HG03097 (cell line): ENCODE results near the gene DNAH14.
"Not testable (repeated sequence)": the region's sequence is repeated elsewhere in the genome, so short reads cannot be mapped to it uniquely, and the experiment has no call there.

Experiments used
- ATAC-seq: cut with Tn5 transposase; IDR thresholded peaks from one replicate; pipeline ENCODE4 v1.9.1; 2021; ENCODE audit not compliant: unreplicated experiment, low FRiP score

The DNAH14 gene

GRCh38 chr1:225332686-225333085 lies 403.2 kb downstream of the DNAH14 start:
- no peak for ATAC-seq

DNA sequence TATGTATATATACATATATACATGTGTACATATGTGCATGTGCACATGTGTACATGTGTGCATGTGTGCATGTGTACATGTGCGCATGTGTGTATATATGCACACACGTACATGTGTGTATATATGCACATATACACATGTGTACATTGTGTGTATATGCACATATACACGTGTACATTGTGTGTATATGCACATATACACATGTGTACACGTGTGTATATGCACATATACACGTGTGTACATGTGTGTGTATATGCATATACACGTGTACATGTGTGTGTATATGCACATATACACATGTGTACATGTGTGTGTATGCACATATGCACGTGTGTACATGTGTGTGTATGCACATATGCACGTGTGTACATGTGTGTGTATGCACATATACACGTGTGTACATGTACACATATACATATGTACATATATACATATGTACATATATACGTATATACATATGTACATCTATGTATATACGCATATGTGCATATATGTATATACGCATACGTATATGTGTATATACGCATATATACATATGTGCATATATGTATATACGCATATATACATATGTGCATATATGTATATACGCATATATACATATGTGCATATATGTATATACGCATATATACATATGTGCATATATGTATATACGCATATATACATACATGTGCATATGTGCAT lies 405.8 kb downstream of the DNAH14 start:
- not testable (repeated sequence) for ATAC-seq

DNA sequence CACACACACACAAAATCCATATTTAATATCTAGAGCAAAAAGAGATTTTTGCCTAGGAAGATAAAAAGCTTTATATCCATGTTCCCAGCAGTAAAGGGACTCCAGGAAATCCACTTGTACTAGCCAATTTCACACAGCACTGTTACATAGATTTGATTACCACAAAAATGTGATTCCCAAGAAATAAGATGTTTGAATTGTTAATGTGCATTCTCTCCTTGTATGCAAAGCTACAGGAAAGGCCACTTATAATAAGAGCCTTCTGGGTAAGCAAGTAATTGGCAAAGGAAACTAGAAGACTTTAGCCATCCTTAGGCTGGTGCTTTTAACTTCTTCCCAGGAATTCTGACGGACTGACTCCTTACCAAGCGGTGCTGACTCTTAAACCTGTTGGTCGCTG lies 409.1 kb downstream of the DNAH14 start:
- no peak for ATAC-seq

DNA sequence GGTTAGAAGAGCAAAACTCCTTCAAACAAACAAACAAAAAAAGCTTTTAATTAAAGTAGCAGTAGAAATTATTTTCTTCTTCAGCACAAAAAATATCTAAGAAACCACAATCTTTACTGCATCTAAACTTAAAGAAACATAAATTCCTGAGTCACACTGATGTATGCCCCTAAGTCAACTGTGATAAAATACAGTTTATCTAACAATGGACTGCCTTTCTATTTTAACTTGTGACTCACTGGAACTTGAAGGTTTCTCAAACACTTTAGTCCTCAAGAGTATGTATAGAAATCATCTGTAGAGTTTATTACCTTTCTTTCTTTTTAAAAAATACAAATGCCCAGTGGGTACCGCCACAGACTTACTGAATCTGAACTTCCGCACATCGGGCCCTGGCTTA lies 412.2 kb downstream of the DNAH14 start:
- ATAC-seq: no peak

- no peak for ATAC-seq
Observed at GRCh38 chr1:225342695-225343094, 413.2 kb downstream of the DNAH14 start.

- ATAC-seq: no peak
Observed at GRCh38 chr1:225343618-225344017, 414.1 kb downstream of the DNAH14 start.

DNA sequence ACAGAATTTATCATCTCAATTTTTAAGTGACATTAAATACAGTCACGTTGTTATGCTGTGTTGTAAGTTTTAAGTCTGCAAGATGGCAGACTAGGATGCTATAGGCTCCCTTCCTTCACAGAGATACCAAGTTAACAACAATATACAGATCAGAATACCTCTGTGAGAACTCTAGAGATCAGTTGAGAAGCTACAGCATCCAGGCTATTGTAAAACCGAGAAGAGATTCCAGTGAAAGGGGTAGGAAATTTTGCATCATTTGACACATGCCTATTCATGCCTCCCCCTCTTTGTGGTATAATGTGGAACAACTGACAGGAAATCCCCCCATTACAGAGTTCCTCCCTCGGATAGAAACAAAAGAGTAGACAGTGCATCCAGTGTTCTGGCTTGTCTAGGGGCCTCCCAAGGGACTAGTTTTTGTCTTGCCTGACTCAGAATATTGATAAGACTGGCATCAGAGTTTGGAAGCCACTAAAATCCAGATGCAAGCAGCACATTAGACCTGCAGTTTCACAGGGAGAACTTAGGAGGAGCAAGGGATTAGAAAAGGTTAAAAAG lies 417.7 kb downstream of the DNAH14 start:
- ATAC-seq: no peak

DNA sequence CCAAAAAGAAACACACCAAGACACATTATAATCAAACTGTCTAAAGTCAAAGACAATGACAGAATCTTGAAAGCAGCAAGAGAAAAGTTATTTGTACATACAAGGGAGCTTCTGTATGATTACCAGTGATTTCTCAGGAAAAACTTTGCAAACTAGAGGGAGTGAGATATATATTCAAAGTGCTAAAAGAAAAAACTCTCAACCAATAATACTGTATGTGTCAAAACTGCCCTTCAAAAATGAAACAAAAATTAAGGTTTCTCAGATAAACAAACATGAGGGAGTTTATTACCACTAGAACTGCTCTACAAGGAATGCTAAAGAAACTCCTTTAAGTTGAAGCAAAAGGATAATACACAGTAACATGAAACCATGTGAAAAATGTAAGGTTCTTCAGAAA lies 418.9 kb downstream of the DNAH14 start:
- ATAC-seq: no peak

GRCh38 chr1:225349826-225350225 lies 420.4 kb downstream of the DNAH14 start:
- ATAC-seq: no peak

DNA sequence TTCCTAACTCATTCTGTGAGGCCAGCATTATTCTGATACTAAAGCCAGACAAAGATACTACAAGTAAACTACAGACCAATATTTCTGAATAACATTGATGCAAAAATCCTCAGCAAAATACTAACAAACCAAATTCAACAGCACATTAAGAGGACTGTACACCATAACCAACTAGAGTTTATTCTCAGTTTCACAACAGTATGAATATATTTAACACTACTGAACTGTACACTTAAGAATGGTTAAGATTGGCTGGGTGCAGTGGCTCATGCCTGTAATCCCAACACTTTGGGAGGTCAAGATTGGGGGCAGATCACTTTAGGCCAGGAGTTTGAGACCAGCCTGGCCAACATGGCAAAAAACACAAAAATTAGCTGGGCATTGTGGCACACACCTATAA lies 421.4 kb downstream of the DNAH14 start:
- ATAC-seq: no peak

DNA sequence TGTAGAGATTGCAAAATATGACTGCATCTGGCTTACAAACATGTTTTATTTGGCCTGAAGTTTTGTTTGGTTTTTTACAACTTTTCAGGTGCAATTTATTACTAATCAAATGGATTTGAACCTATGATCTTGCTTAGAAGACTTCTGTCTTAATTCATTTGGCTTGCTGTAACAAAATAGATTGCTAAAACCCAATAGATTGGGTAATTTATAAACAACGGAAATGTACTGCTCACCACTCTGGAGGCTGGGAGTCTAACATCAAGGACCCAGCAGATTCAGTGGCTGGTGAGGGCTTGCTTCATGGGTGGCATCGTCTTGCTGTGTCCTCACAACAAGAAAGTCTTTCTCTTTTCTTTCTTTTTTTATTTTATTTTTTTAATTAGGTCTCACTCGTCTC lies 425.4 kb downstream of the DNAH14 start:
- ATAC-seq: no peak

- ATAC-seq: no peak
Observed at GRCh38 chr1:225355863-225356262, 426.4 kb downstream of the DNAH14 start.

GRCh38 chr1:225360119-225360518 lies 430.6 kb downstream of the DNAH14 start:
- no peak for ATAC-seq

DNA sequence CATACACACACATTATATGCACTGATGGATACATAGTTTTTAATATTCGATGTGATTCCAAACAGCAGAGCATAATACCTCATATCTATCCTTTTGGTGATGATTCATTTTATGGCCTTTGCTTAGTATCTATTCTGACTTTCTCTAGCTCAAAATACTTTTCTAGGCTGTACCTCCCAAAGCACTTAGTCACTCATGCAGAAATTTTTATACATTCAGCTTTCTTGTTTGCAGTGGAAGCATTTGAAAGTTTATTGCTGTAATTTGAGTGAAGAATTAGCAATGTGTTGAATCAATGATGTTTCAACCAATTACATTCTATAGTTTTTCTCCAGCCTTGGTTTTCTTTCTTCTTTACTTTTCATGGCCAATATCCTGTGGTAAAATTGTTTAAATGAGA lies 431.7 kb downstream of the DNAH14 start:
- no peak for ATAC-seq

- no peak for ATAC-seq
Observed at GRCh38 chr1:225362805-225363204, 433.3 kb downstream of the DNAH14 start.

DNA sequence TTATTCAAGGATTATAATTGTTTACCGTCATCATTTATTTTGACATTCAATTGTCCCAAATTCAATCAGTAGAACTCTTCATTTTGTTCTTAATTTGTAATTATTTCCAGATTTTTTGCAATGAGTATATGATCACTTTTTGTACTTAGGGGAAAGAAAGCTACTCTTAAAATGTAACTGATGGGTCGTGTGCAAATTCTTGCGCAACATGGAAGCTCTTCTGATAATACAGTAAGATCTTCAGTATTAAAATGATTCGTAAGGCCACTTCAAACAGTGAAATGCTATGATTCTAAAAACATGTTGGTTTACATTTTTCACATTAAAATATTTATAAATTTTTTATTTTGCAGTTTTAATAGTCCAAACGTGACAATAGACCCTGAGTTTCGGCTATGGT lies 435.0 kb downstream of the DNAH14 start:
- ATAC-seq: no peak

DNA sequence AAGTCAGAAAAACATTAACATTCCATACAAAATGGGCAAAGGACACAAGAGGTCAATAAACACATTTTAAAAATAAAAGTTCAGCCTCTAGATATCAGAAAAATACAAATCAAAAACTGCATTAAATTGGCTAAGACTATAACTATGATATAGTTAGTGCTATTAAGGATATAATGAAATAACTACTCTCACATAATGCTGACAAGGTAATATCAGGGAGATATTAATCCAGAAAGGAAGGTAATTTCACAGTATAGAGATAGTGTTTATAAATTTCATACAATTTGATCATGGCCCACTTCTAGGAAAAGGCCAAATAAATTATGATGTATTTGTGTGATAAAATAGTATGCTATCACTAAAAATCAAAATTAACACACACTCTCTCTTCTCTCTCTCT lies 436.5 kb downstream of the DNAH14 start:
- ATAC-seq: no peak

DNA sequence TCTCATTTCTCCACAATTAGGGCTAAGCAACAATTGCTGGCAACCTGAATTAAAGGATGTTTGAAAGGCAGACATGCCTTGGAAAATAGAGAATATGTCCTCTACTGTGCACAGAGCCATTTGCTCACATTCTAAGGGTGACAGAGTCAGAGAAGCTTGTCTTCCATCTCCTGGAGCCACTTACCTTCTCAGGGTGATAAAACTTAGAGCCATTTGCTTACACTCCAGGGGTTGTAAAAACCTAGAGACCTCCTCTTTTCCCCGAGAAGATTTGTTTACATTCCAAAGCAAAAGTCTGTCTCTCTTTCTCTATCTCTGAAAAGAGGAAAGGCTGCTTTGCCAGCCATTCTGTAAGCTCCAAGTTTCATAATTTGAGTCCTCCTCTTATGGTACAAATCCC lies 437.1 kb downstream of the DNAH14 start:
- ATAC-seq: no peak

- no peak for ATAC-seq
Observed at GRCh38 chr1:225368036-225368552, 438.6 kb downstream of the DNAH14 start.

- no peak for ATAC-seq
Observed at GRCh38 chr1:225371366-225372010, 442.0 kb downstream of the DNAH14 start.

- no peak for ATAC-seq
Observed at GRCh38 chr1:225373155-225373554, 443.7 kb downstream of the DNAH14 start.

- no peak for ATAC-seq
Observed at GRCh38 chr1:225374996-225375395, 445.5 kb downstream of the DNAH14 start.
